GM18873 (cell line): ENCODE measurements around the gene TACR1.
"Not testable (repeated sequence)": the region's sequence is repeated elsewhere in the genome, so short reads cannot be mapped to it uniquely, and the experiment has no call there.

ENCODE experiments used
- ATAC-seq: cut with Tn5 transposase; IDR thresholded peaks from one replicate; pipeline ENCODE4 v1.9.1; 2021; ENCODE audit warnings: mild to moderate bottlenecking, moderate library complexity, moderate number of reproducible peaks; ENCODE audit not compliant: unreplicated experiment, low FRiP score

Gene TACR1

DNA sequence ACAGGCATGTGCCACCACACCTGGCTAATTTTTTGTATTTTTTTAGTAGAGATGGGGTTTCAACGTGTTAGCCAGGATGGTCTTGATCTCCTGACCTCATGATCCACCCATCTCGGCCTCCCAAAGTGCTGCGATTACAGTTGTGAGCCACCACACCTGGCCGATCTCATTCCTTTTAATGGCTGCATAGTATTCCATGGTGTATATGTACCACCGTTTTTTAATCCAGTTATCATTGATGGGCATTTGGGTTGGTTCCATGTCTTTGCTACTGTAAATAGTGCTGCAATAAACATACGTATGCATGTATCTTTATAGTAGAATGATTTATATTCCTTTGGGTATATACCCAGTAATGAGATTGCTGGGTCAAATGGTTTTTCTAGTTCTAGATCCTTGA lies 51.4 kb downstream of the TACR1 start:
- ATAC-seq, result not testable (repeated sequence)

GRCh38 chr2:75146606-75147332 lies 52.6 kb downstream of the TACR1 start:
- ATAC-seq, result no peak

DNA sequence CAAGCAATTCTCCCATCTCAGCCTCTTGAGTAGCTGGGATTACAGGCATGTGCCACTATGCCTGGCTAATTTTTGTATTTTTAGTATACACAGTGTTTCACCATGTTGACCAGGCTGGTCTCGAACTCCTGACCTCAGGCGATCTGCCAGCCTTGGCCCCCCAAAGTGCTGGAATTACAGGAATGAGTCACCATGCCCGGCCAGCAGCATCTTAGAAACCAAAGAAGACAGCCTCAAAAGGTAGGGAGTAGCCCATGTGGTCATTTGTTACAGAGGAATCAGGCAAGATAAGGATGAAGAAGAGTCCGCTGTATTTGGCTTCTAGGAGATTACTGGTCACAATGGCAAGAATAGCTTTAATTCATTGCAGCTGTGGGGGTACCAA lies 53.1 kb downstream of the TACR1 start:
- not testable (repeated sequence) for ATAC-seq

GRCh38 chr2:75142081-75142480 lies 57.2 kb downstream of the TACR1 start:
- no peak for ATAC-seq

DNA sequence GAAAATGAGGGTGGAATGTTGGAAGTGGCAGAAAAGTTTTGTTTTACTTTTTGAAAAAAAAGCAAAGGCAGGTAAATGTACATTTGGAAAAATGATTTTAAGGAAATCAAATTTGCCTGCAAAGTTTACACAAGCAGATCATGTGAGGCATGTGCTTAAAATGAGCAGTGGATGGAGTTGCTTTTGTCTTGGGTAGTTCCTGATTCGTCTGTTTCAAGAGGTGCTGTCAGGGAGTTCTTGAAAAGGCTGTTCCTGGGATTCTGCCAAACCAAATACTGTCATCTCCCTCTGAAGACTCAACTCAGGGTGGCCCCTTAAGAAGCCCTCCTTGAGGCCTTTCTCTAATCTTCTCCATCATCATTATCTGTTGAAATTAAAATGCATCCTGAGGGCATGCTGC lies 59.0 kb downstream of the TACR1 start:
- ATAC-seq, result no peak

GRCh38 chr2:75139171-75139570 lies 60.1 kb downstream of the TACR1 start:
- ATAC-seq, result no peak

DNA sequence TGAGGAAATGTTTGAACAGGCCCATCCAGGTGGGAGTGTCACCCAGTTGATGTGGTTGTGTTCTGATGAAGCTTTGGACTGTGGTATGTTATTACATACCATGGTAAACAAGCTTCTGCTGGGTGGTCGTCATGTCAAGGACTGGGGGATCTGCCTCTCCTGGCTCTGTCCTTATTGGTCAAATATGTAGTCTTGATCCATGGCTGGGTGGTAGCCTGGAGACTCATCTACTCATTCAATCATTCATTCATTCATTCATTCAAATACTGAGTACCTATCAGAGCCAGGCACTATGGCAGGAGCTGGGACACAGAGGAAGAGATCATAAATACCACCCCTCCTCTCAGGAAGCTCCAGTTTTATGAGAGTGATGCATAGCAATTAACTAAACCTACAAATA lies 60.8 kb downstream of the TACR1 start:
- no peak for ATAC-seq

GRCh38 chr2:75135776-75136400 lies 63.4 kb downstream of the TACR1 start:
- ATAC-seq, result no peak

DNA sequence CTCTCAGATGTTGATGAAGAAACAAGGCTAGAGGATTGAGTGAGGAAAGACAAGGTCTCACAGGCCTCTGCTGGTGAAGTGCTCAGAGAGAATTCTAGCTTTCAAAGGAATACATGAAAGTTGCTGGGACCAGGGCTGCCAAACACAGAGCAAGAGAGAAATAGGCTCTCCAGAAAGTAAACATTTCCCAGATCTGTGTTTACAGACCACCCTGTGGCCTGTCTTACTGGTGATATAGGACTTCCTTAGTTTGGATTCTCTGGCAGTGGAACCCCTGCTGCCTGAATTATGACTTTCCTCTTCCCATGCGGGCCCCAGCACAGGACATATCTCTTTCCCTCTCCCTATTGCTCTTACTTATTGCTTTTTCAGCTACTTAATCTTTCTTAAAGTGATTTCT lies 64.5 kb downstream of the TACR1 start:
- ATAC-seq, result no peak

DNA sequence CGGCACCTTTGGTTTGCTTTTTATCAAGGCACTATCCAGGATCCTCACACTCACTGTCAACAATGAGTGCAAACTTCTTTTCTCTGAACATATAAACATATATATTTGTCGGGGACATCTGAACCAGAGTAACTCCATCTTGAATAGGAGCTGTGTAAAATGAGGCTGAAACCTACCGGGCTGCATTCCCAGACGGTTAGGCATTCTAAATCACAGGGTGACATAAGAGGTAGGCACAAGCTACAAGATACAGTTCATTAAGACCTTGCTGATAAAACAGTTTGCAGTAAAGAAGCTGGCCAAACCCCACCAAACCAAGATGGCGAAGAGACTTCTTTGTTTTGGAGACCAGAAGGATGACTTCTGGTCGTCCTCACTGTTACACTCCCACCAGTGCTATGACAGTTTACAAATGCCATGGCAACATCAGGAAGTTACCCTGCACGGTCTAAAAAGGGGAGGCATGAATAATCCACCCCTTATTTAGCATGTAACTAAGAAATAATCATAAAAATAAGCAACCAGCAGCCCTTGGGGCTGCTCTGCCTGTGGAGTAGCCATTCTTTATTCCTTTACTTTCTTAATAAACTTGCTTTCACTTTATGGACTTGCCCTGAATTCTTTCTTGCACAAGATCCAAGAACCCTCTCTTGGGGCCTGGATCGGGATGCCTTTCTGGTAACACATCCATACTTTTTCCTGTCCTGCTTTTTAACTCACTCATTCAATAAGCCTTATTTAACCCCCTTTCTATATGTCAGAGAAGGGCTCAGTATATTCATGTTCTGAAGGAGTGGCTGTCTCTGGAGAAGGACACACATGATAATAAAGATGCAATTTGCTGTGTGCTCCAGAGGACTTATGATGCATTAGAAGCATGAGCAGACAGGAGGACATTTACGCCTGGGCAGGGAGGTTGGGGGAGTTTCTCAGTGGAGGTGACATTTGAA lies 65.4 kb downstream of the TACR1 start:
- no peak for ATAC-seq

DNA sequence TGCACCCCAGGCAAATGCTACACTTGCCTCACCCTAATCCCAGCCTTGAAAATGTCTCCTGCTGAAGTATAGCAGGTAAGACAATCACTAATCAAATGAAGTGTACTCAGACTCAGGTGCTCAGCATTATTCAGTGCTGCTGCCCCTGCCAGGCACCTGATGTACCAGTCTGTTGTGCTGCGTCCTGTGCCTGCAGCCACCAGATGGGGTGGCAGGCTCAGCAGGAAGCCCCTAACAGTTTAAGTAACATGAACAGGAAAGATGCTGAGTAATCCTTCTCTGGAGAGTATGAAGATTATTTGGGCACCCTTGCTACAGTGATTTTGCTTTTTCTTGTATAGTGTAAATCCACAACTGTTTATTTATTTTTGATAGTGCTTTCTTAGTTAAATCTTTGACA lies 69.1 kb downstream of the TACR1 start:
- no peak for ATAC-seq

GRCh38 chr2:75123876-75124275 lies 75.4 kb downstream of the TACR1 start:
- no peak for ATAC-seq

GRCh38 chr2:75113231-75113869 lies 86.0 kb downstream of the TACR1 start:
- no peak for ATAC-seq

DNA sequence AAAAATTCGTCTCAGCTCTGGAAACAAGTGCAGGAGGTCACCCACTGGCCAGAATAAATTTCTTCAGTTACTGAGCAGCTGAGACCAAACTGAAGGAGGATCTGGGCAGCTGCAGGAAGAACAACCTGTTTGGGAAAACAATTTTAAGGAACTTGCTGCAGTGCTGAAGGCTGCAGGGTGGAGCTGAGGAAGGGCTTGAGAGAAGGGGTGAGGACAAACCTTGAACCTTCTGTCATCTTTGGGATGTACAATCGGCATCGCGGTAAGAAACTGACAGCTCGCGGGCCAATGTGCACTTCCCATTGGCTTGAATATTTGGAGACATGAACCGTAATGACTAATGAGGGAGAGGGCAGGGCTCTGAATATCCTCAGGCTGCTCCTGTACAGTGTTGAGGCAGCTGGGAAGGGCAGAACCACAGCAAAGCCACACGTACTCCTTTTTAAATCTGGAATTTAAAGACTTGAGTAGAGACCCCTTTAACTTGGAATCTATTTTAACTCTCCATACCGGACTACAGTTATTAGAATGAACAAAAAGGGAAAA lies 90.3 kb downstream of the TACR1 start:
- ATAC-seq, result no peak

GRCh38 chr2:75102011-75102410 lies 97.3 kb downstream of the TACR1 start:
- ATAC-seq, result no peak

- ATAC-seq, result no peak
Observed at GRCh38 chr2:75100801-75101151, 98.5 kb downstream of the TACR1 start.

DNA sequence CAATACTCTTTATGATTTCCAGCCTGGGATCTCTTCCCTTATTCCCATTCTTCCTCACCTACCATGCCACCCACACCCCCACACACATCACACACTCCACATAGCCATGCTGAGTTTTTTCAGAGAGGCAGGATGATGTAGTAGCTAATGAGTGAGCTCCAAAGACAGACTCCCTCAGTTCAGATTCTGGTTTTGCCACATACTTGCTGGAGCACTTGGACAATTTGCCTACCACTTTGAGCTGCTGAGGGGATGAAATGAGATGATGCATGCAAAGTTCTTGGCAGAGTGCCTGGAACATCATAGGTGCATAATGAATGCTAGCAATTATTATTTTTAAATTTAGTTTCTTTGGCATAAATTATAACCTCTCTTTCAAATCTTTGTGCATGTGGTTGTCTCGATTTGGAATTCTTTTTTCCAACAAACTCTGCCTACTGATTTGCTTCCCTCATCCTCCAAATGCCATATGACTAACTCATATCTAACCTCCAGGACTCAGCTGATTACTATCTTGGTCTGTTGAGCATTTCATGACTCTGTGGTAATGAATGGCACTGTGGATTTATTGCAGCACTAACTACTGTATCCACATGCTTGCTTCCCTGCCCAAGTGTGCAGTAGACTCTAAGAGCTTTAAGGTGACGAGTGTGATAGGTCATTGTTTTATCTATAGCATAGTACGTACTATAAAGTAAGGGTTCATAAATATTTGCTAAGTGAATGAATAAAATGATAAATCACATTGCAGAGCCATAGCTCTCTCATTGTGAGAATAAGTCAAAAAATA lies 99.1 kb downstream of the TACR1 start:
- ATAC-seq, result no peak

- no peak for ATAC-seq
Observed at GRCh38 chr2:75099521-75099922, 99.8 kb downstream of the TACR1 start.

DNA sequence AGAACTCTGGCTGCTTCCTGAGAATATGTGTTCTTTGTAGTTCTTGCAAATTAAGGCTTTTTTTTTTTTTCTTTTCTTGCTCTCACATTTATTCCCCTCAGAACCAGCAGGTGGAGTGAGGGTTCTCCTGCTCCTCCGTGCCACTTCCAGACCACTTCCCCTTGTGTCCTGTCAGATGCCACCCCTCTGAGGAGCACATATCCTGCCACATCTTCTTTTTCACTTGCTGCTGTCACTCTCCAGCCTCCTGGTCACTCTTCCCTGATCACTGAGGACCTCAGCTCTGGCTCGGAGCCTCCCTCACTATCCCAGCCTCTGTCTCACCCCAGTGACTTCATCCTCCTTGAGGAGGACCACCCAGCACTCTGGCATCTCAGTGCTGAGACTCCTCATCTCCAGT lies 100.5 kb downstream of the TACR1 start:
- ATAC-seq, result no peak

GRCh38 chr2:75097831-75098230 lies 101.5 kb downstream of the TACR1 start:
- no peak for ATAC-seq
